KMS-11 (cell line): ENCODE measurements around the gene XCL1.

ENCODE experiments used
- H2AFZ ChIP-seq: fragments of 200-600 bp; sonication (generic); 2 replicates; pipeline ENCODE4 v1.6.1; 2016; ENCODE audit warnings: antibody characterized with exemption, mixed run types, low read depth
- H3K27ac ChIP-seq: fragments of 200-600 bp; sonication (generic); 2 replicates; pipeline ENCODE4 v1.6.1; 2016; ENCODE audit warnings: mild to moderate bottlenecking, mixed run types
- H3K27me3 ChIP-seq: fragments of 200-600 bp; sonication (generic); 2 replicates; pipeline ENCODE4 v1.6.1; 2017; ENCODE audit warnings: mild to moderate bottlenecking, low read depth, mixed run types, moderate library complexity; ENCODE audit not compliant: insufficient read depth
- H3K36me3 ChIP-seq: fragments of 200-600 bp; sonication (generic); 2 replicates; pipeline ENCODE4 v1.6.1; 2017; ENCODE audit warnings: mild to moderate bottlenecking, mixed run types; ENCODE audit not compliant: insufficient read depth
- H3K4me1 ChIP-seq: fragments of 200-600 bp; sonication (generic); 2 replicates; pipeline ENCODE4 v1.6.1; 2016; ENCODE audit warnings: mild to moderate bottlenecking, low read depth, mixed run types; ENCODE audit not compliant: poor library complexity, severe bottlenecking
- H3K4me2 ChIP-seq: fragments of 200-600 bp; sonication (generic); 2 replicates; pipeline ENCODE4 v1.7.0; 2016; ENCODE audit warnings: mild to moderate bottlenecking, mixed run types
- H3K4me3 ChIP-seq: fragments of 200-600 bp; sonication (generic); IDR thresholded peaks from 2 replicates; pipeline ENCODE4 v1.6.1; 2017; ENCODE audit warnings: low read depth, low read length, mixed read lengths; ENCODE audit not compliant: insufficient read depth
- H3K79me2 ChIP-seq: fragments of 200-600 bp; sonication (generic); 2 replicates; pipeline ENCODE4 v1.6.1; 2016; ENCODE audit warnings: low read depth, mixed run types; ENCODE audit not compliant: insufficient read depth
- H3K9ac ChIP-seq: fragments of 200-600 bp; sonication (generic); 2 replicates; pipeline ENCODE4 v1.6.1; 2016; ENCODE audit warnings: mild to moderate bottlenecking, mixed run types
- H4K20me1 ChIP-seq: fragments of 200-600 bp; sonication (generic); 2 replicates; pipeline ENCODE4 v1.6.1; 2016; ENCODE audit warnings: mild to moderate bottlenecking, mixed run types; ENCODE audit not compliant: insufficient read depth
- TF ChIP-seq, protein P1 (sequence below): fragments of 200-600 bp; sonication (generic); conservative IDR thresholded peaks from 2 replicates; pipeline ENCODE4 v1.6.1; 2017; ENCODE audit warnings: low read depth, mild to moderate bottlenecking, antibody characterized with exemption, low read length, moderate library complexity, mixed read lengths

XCL1 gene

DNA sequence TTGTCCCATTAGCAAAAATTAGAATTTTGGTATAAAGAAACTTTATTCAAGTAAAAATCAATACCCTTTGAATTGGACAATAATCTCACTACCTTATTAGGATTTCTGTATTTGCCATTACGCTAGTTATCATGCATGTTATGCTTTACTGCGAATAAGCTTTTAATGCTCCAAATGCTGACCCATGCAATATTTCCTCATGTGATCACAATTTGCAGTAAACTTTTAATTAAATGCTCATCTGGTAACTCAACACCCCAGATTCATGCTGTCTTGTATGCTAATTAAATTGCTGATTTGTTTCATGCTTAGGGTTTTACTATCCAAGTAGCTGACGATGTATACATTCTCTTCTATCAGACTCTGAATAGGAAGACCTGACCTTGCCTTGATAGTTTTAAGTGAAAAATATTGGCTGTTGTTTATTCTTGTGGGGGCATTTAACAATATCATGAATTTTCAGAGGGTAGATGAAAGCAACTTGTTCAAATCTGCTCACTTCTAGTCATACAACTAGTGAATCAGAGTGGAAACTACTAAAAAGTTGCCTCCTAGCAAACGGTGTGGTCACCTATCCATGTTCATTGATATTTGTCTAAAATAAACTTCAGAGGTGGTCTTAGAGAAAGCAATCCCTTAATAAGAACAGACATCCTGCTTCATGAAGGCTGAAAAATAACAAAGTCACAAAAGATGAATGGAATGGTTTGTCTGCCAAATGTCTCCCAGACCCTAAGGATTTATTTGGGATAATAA lies 5.6 kb downstream of the XCL1 start:
- no peak overlapping the region for H3K4me3 ChIP-seq
- no peak overlapping the region for H3K27ac ChIP-seq
- H4K20me1 ChIP-seq: no peaks in the 10 kb centered on the region
- H3K9ac ChIP-seq: no peak overlapping the region
- H2AFZ ChIP-seq: no peak overlapping the region
- TF ChIP-seq, protein P1, sequence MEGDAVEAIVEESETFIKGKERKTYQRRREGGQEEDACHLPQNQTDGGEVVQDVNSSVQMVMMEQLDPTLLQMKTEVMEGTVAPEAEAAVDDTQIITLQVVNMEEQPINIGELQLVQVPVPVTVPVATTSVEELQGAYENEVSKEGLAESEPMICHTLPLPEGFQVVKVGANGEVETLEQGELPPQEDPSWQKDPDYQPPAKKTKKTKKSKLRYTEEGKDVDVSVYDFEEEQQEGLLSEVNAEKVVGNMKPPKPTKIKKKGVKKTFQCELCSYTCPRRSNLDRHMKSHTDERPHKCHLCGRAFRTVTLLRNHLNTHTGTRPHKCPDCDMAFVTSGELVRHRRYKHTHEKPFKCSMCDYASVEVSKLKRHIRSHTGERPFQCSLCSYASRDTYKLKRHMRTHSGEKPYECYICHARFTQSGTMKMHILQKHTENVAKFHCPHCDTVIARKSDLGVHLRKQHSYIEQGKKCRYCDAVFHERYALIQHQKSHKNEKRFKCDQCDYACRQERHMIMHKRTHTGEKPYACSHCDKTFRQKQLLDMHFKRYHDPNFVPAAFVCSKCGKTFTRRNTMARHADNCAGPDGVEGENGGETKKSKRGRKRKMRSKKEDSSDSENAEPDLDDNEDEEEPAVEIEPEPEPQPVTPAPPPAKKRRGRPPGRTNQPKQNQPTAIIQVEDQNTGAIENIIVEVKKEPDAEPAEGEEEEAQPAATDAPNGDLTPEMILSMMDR: no peak
- no peaks in the 10 kb centered on the region for H3K4me1 ChIP-seq
- H3K27me3 ChIP-seq: no peaks in the 10 kb centered on the region
- no peaks in the 10 kb centered on the region for H3K36me3 ChIP-seq
- no peaks in the 10 kb centered on the region for H3K79me2 ChIP-seq
- no peak overlapping the region for H3K4me2 ChIP-seq

GRCh38 chr1:168582688-168583336 lies 6.4 kb downstream of the XCL1 start:
- Histone ChIP-seq H3K4me1 (no peaks in the 10 kb centered on the region), H3K36me3 (no peaks in the 10 kb centered on the region), H4K20me1 (no peaks in the 10 kb centered on the region), H3K79me2 (no peaks in the 10 kb centered on the region), H3K4me3 (no peak overlapping the region), H3K27ac (no peak overlapping the region), H2AFZ (no peak overlapping the region), H3K9ac (no peak overlapping the region), H3K4me2 (no peak overlapping the region), H3K27me3 (no peaks in the 10 kb centered on the region)
- TF ChIP-seq, protein P1: no peak

GRCh38 chr1:168583571-168583970 lies 7.2 kb downstream of the XCL1 start:
- no peaks in the 10 kb centered on the region for H3K4me1 ChIP-seq
- no peaks in the 10 kb centered on the region for H3K79me2 ChIP-seq
- no peaks in the 10 kb centered on the region for H4K20me1 ChIP-seq
- H3K9ac ChIP-seq: no peak overlapping the region
- H3K36me3 ChIP-seq: no peaks in the 10 kb centered on the region
- no peak overlapping the region for H3K4me2 ChIP-seq
- H3K27ac ChIP-seq: no peak overlapping the region
- H2AFZ ChIP-seq: no peak overlapping the region
- TF ChIP-seq, protein P1: no peak
- no peaks in the 10 kb centered on the region for H3K27me3 ChIP-seq
- no peak overlapping the region for H3K4me3 ChIP-seq

- Histone ChIP-seq H3K36me3 (no peaks in the 10 kb centered on the region), H3K27me3 (no peaks in the 10 kb centered on the region), H4K20me1 (no peaks in the 10 kb centered on the region), H3K27ac (no peak overlapping the region), H3K9ac (no peak overlapping the region), H3K4me3 (no peak overlapping the region), H2AFZ (no peak overlapping the region), H3K4me1 (no peaks in the 10 kb centered on the region), H3K4me2 (no peak overlapping the region), H3K79me2 (no peaks in the 10 kb centered on the region)
- TF ChIP-seq, protein P1: no peak
These were observed 8.8 kb downstream of the XCL1 start for GRCh38 chr1:168585191-168585590.
